Astrocyte of the hippocampus (primary cell): ENCODE measurements around the gene SLC39A1.
A peak's percentile ranks its signal among the peaks of the same experiment; 100 is the strongest.

Source experiments
- DNase-seq: peaks from one replicate; pipeline ENCODE4 v3.0.0; 2011; ENCODE audit warnings: low read depth, low spot score

The SLC39A1 gene

DNA sequence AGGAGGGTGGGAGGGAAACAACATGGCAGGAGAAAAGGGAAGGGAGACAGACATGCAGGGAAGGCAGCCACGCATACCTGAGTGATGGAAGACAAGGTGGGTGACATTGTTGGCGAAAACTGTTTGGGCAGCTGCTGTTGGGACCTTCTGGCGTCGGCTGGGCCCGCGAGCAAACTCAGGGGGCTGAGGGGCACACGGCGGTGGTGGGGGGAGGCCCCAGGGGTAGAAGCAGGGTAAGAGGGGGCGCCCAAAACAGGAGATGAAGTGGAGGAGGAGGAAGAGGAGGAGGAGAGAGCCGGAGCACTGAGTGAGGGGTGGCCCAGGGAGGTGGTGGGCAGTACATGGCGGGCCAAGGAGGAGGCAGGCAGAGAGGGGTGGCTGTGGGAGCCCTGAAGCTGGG, 12.2 kb downstream of the SLC39A1 start:
- DNase-seq = no peak

DNA sequence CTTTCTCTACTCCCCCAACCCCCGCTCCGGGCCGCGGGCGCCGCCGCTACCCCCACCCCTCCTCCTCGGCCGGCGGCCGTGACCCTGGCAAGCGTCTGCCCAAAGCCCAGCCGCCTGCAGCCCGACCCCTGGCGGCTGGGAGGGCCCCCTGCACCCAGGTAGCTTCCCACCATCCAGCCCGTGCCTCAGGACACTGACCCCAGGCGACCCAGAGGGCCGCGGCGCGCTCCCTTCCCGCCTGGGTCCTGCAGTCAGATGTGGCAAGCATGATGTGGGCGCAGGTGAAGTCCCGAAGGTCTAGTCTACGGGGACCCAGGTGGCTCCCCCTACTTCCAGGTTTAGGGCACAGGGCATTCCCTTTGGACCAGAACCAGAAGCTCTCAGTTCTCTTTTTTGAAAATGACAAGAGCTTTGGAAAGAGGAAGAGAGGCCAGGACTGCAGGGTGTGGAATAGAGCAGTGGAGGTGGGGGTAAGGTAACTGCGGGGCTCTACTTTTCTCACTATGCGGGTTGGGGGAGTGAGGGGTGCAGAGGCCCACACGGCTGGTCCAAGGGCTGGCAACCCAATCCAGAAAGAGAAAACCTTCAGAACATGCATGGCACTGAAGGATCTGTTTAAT, 16.6 kb downstream of the SLC39A1 start, which contains the start of gene DENND4B:
Gene DENND4B (minus strand): TSS at position 97 of the 620 bp plus-strand sequence. CDS start 2,344 bp downstream, outside the sequence.
- peak; percentile 92 for DNase-seq

DNA sequence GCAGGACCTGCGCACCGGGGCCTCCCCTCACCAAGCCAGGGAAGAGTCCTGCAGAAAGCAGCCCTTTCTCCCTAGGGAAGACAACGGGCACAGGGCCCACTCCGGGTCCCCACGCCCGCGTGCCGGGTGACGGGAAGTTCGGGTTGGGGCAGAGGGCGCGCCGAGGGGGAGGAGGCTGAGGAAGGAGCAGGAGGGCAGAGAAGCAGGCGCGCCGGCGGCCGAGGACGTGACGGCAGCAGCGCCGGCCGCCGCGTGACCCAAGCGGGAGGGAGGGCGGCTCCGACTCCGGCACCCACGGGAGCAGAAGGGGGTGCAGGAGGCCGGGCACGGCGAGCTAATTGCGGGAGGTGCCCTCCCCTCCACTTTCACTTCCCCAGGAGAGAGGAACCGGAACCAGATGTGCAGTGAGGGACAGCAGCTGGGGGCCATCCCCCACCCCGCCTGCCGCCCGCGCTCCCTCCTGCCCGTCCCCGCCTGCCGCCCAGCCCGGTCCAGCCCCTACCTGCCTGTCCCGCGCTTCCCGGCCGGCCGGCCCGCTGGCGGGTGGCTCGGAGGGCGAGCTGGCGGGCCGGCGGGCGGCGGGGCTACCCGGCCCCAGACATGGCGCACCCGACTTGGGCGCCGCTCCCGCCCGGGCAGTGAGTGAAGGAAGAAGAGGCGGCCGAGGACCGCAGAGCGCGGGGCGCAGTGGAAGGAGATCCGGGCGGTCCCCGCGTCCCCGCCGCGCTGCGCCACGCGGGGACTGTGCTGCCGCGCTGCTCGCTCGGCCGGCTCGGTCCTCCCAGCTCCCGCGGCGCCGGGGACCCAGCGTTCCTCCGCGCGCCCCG, 17.3 kb downstream of the SLC39A1 start:
- peak; percentile 81 for DNase-seq

DNA sequence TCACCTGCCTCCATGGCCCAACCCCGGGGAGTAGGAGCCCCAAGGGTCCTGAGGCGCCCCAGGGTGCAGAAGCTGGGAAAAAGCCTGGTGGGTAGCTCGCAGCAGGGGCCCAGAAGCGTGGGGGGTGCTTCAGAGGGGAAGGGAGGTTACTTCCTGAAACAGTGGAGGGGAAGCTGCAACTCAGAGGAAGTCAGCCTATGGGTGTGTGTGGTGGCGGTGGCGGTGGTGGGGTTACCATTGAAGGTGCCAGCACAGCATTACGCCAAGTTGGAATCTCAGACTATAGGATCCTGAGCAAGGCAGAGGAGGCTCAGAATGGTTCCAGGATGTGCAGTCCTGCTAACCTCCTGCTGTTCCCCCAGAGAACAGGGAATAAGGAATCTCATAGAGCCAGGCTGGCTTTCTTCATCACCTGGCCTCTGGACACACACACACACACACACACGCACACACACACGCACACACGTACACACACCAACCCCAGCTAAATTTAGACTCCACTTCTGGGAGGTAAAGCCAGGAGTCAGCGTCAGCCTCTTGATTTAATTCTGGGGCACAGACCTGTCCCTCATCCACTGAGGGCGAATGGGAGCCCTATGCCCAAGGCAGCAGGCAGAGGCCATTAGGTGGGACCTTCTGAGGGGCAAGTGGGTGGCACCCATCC, 18.1 kb downstream of the SLC39A1 start:
- peak; percentile 62 for DNase-seq

DNA sequence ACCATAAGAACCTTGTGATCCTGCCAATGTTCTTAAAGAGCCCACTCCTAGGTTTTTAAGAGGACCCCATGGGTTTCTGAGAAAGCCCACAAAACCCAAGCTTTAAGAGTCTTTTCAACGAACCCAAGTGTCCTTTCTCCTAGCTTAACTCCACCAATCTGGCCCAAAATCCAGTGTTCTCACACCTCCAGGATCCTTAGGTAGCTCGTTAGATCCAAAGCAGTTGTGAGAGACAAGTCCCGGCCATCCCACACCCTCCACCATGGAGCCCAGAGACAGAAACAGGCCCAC, 18.6 kb downstream of the SLC39A1 start:
- no peak for DNase-seq

DNA sequence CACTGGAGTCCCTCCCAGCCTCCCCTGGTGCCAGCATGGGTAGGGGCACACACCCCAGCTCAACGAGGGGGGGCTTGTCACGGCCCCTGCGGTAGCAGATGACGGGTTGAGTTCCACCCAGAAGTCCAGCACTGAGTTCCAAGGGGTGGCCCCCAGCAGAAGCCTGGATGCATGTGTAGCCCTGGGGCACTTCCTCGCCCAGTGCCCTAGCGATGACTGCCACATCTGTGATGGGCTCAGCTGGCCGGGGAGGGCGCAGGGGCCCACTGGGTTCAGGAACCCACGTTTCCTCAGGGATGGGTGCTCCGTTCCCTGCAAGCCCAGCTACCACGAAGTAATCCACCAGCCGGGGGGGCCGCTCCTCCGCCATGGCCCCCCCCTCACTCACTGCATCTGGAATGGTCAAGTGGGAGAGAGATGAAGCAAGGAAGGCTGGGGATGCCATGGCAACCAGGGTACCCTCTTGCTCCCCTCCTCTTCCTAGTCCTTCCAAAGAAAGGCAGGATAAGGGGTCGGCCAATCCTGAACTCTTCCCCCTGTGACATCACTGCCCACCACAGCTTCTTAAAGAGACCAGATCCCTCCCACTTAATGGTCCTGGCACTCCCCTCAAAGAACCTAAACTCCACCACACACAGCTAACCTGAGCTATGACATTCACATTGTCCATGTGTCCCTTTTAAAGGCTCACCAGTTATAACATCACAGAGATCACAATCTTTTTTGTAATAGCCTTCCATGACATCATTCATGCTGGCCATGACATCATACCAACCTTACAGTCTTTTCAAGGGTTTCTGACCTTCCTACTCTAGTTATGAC, 19.1 kb downstream of the SLC39A1 start:
- DNase-seq = no peak

DNA sequence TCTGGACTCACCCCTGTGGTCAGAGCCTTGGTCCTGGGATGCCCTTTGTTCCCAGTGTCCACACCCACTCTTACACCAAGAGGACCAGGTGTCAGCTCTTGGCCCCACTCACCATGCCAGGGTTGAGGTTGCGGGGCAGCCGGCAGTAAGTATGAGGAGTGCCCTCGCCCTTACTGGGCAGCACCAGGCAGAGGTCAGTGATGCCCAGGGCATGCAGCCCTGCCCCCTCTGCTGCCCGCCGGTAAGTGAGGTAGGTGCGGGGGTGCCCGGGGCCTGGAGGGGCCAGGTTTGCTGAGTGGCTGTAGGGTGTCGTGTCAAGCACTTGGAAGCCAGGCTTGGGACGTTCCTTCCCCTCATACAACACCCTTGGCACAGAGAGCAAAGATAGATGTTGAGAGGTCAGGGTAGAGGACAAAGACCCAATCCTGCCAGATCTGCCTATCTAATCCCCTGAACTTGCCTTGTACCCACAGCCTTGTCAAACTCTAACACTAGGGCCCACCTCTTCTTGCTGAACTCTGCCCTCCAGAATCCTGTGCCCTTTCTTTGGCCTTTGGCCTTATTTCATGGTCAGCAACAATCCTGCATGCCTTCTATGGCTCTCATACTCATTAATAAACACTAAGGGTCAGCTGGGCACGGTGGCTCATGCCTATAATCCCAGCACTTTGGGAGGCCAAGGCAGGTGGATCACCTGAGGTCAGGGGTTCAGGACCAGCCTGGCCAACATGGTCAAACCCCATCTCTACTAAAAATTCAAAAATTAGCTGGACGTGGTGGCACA, 20.4 kb downstream of the SLC39A1 start:
- DNase-seq = no peak

DNA sequence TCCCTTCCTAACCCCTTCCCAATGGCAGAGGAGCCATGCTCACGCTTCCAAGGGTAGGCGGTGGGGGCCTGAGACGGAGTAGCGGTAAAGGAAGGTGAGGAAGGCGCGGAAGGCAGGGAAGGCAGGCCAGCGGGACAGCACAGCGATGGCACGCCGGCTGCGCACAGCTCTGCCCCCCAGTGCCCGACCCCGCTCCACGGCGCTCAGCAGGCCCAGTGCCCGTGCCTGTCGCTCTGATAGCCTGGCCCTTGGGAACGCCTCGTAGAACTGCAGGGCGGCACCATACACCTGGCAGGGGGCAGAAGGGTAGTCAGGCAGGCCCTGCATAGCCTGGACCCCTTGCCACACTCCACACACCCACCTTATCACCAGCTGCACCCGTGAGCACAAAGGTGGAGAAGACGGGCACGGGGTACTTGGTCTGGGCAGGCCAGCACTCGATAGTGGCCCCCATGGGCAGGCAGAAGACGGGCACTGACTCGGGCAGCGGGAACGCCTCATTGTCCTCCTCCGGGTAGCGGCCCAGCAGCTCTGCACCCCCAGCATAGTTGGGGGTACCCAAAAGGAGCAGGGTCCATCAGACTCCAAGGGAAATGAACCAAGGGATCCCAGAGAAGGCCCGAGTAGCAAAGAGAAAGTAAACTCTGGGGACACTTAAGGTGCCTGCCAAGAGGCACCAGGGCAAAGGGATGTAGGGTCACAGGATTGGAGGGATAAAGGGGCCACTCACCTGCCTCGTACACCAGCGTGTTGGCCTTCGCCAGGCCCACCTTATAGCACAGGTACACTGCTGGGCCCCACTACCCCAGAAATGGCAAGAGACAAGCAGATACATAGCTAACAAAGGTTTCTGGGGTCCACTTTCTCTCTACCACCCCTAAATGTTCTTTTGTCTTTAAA, 21.3 kb downstream of the SLC39A1 start:
- DNase-seq = no peak

DNA sequence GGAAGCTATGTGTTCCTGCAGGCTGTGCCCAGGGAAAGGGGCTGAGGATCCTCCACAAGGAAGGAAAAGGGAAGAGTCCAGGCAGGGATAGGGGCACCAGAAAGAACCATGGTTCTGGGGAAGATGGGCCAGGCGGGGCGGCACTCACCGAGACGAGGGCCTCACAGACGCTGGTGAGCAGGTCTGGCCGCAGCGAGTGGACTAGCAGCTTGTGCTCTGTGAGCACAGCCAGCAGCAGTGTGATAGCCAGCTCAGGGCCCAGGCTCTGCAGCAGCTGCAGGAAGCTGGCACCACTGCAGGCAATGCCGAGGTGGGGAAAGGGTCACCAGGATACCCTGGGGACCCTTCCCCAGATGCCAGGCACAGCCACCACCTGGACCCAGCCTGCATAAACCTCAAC, 22.6 kb downstream of the SLC39A1 start:
- no peak for DNase-seq

DNA sequence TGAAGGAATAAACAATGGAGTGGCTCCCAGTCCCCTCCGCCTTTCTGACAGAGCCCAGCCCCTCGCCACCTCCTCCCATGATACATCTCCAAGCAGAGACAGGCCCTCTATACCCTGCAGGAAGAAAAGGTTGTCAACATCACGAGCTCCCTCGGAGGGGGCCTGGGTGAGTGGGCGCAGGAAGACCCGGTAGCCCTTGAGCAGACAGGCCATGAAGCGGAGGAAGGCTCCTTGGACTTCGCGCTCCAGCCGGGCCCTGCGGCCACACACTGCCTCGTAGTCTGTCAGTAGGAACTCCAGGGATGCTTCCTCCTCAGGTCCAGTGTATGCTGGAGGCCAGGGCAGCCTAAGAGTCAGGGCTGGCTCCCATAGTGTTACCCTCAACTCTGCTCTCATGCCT, 23.9 kb downstream of the SLC39A1 start:
- no peak for DNase-seq

DNA sequence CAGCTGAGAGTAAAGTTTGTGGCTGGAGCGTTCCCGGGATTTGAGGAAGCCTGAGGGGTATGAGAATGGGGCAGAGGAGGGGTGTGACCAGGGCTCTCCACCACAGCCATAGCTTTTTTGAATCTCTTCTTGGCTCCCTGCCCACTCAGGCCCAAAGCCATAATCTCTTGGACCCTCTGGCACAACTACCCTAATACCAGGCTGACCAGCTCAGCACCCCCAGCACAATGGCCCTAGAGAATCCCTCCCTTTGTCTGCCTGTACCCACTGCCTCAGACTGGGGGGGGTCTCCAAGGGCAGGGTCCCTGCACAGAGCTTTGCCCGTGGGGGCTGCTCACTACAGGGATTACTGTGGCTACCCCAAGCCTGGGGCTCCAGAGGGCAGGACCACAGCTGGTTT, 24.3 kb downstream of the SLC39A1 start:
- DNase-seq = no peak

DNA sequence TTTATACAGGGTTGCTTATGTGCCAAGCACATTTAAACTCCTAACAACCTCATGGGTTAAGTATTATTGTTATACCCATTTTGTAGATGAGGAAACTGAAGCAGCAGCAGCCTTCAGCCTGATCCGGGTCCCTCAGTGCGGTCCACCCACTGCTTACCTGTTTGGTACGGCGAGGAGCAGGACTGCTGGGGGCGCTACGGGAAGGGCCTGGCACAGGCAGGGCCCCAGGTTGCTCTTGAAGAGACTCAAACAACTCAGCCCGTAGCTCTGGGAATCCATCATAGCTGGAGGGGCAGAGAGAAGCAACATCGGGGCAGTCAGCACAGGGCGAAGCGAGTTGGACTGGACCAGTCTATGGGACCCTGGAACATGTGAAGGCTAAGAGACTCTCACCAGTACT, 26.0 kb downstream of the SLC39A1 start:
- DNase-seq = no peak

DNA sequence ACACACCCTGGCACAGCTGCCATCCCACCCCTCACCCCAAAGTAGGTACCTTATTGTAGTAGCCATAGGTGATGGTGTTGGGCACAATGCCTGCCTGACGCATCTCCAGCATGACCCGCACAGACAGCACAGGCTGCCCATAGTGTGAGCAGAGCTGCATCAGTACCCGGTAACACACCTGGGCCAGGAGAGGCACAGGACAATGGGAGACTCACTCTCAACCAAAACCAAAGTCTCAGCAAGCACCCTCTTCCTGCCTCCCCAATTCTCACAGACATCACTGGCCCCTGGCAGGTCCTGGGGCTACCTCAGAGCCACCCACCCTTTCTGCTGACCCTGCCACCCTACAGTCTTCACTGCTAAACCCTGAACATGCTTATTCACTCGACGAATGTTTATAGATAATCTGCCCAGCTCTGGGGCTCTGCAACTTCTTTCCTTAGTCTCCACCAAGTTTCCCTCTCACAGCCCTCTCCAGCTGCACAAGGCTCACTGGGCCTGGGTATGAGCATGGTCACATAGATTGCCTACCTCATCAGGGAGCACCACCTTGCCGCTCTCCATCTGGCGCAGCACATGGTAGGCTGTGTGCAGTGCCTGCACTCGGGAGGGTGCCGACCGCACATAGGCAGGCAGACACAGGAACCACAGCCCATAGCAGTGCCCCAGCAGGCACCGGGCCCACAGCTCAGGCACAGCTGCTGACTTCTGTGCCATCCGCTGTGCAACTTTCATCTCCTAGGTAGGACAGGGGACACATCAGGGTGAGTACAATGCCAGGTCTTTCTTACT, 27.1 kb downstream of the SLC39A1 start:
- DNase-seq = no peak

DNA sequence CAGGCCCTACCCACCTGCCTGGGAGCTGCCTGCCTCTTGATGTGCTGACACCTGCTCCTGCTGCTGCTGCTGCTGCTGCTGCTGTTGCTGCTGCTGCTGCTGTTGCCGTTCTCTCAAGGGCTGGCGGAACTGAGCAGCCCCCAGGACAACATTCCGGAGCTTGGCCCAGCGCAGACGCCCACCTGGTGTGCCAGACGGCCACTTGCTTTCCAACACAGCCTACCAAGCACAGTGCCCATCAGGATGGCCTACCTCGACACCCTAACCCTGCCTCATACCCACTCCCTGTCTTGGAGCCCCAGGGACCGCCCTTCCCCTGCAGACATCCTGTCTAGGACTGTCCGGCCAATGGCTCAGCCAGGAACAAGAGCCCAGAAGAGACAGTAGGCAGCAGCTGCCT, 28.6 kb downstream of the SLC39A1 start:
- no peak for DNase-seq

DNA sequence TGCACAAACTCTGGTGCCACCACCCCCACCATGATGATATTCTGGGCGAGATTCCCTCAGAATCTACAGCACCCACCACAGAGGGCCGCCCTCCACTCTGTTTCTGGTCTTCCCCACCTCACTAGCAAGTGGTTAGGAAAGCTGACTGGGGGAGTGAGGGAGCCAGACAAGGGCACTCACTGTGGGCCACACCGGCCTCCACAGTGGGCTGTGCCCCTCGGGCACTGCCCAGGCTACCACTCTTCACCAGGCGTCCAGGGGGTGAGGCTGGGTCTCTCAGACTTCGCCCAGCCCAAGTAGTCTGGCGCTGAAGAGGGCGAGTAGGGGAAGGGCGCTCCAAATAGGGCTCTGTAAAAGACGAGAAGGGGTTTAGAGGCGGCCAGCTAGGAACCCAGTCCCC, 29.4 kb downstream of the SLC39A1 start:
- DNase-seq = no peak

DNA sequence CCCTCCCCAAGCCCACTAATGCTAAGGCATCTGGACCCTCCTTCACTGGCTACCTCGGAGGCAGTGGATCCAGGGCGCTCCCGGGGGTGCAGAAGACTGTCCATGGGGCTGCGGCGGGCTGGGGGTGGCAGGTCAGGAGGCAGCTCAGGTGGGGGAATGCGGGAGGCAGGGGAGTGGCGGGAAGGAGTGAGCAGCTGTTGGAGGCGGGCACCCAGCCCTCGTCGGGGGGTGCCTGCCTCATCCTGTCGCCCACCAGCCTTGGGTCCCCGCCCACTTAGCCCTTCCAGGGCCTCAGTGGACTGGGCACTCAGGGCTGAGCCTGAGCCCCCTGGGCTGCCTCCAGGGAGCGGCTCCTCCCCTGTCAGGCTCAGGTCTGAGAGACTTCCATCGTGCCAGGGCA, 29.9 kb downstream of the SLC39A1 start:
- DNase-seq = no peak

DNA sequence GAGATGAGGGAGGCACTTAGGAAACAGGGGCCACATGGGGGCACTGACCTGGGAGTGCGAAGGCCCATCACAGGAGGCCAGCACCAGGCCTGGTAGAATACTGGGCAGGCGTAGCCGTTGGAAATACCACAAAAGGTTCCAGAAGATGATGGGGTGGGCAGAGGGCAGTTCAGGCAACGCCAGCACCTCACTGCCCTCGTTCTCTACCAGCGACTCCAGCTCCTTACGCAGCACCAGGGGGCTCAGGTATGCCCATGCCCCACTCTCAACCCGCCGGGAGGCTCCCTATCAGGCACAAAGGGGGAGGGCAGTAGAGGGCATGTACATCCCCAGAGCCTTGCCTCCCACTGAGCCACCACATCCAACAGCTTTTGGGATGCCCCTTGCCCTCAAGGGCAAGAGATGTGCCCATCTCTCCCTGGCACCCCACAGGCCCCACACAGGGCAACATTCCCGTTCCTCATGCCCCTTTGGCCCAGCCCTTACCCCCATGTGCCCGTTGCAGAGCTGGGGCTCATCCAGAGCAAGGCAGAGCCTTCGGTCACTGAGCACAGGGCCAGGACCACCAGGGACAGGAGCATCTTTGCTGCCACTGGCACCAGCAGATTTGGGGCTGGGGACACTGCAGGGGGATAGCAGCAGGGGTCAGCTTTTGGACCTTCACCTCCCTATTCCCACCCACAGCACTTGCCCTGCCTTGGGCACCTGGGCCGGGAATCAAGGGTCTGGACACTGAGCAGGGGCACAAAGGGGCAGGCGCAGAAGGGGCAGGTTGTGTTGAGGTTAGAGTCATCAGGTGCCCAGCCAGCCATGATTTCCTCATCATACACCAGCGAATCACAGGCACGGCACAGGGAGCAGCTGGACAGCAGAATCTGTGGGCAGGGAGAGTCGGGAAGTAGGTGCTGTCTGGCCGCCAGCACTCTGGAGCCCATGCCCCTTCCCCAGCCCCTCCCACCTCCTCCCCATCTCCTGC, 30.9 kb downstream of the SLC39A1 start:
- no peak for DNase-seq
